H9 (cell line): Measurements from ENCODE around the gene MCCC1. TPM values are rescaled to one million over a fixed set of nuclear protein-coding genes. Genes with fewer than 3 reads are reported as not detected.

Source experiments
- DNase-seq: peaks from one replicate; pipeline ENCODE4 v3.0.0-alpha.2; 2017
- H2AFZ ChIP-seq: one replicate; pipeline ENCODE4 v1.6.1; 2013; ENCODE audit warnings: mild to moderate bottlenecking, low read length, control low read depth, moderate library complexity
- H2AK5ac ChIP-seq: 2 replicates; pipeline ENCODE4 v1.6.1; 2013; ENCODE audit warnings: low read length, control low read depth, mixed read lengths; ENCODE audit not compliant: insufficient read length
- H2BK120ac ChIP-seq: one replicate; pipeline ENCODE4 v1.6.1; 2013; ENCODE audit warnings: low read depth, mild to moderate bottlenecking, low read length, control low read depth, inconsistent platforms; ENCODE audit not compliant: poor library complexity, severe bottlenecking
- H2BK12ac ChIP-seq: 2 replicates; pipeline ENCODE4 v1.6.1; 2013; ENCODE audit warnings: low read length, control low read depth, mixed read lengths, low read depth; ENCODE audit not compliant: insufficient read length
- H2BK15ac ChIP-seq: 2 replicates; pipeline ENCODE4 v1.6.1; 2013; ENCODE audit warnings: low read depth, low read length, control low read depth
- H2BK20ac ChIP-seq: one replicate; pipeline ENCODE4 v1.6.1; 2013; ENCODE audit warnings: low read depth, mild to moderate bottlenecking, low read length, control low read depth, inconsistent platforms; ENCODE audit not compliant: poor library complexity, severe bottlenecking
- H2BK5ac ChIP-seq: 2 replicates; pipeline ENCODE4 v1.6.1; 2013; ENCODE audit warnings: low read length, control low read depth, mixed read lengths; ENCODE audit not compliant: insufficient read length
- H3K14ac ChIP-seq: 2 replicates; pipeline ENCODE4 v1.6.1; 2013; ENCODE audit warnings: low read length, control low read depth; ENCODE audit not compliant: insufficient read depth
- H3K18ac ChIP-seq: 2 replicates; pipeline ENCODE4 v1.6.1; 2013; ENCODE audit warnings: low read depth, mild to moderate bottlenecking, mixed read lengths, low read length, control low read depth; ENCODE audit not compliant: insufficient read length
- H3K23ac ChIP-seq: 2 replicates; pipeline ENCODE4 v1.6.1; 2013; ENCODE audit warnings: low read length, control low read depth, mixed read lengths, low read depth; ENCODE audit not compliant: insufficient read length
- H3K23me2 ChIP-seq: 2 replicates; pipeline ENCODE4 v1.6.1; 2013; ENCODE audit warnings: low read depth, mild to moderate bottlenecking, mixed read lengths, low read length, control low read depth; ENCODE audit not compliant: insufficient read length, poor library complexity, severe bottlenecking
- H3K27ac ChIP-seq: 2 replicates; pipeline ENCODE4 v1.5.1; 2013; ENCODE audit warnings: low read length, control low read depth, mixed read lengths, low read depth; ENCODE audit not compliant: insufficient read length
- H3K27me3 ChIP-seq: 2 replicates; pipeline ENCODE4 v1.6.1; 2013; ENCODE audit warnings: low read length, control low read depth, inconsistent platforms; ENCODE audit not compliant: insufficient read depth
- H3K4ac ChIP-seq: 2 replicates; pipeline ENCODE4 v1.6.1; 2013; ENCODE audit warnings: low read depth, mild to moderate bottlenecking, control low read depth, inconsistent platforms, low read length, moderate library complexity
- H3K4me1 ChIP-seq: 2 replicates; pipeline ENCODE4 v1.6.1; 2013; ENCODE audit warnings: low read length, control low read depth, inconsistent platforms; ENCODE audit not compliant: insufficient read depth
- H3K4me2 ChIP-seq: 2 replicates; pipeline ENCODE4 v1.6.1; 2013; ENCODE audit warnings: low read length, control low read depth, mixed read lengths; ENCODE audit not compliant: insufficient read length, insufficient read depth
- H3K56ac ChIP-seq: 2 replicates; pipeline ENCODE4 v1.6.1; 2013; ENCODE audit warnings: low read depth, mild to moderate bottlenecking, mixed read lengths, low read length, control low read depth; ENCODE audit not compliant: insufficient read length
- H3K79me1 ChIP-seq: 2 replicates; pipeline ENCODE4 v1.6.1; 2013; ENCODE audit warnings: low read depth, mild to moderate bottlenecking, moderate library complexity, low read length, control low read depth, inconsistent platforms; ENCODE audit not compliant: insufficient read depth, poor library complexity, severe bottlenecking
- H3K79me2 ChIP-seq: 2 replicates; pipeline ENCODE4 v1.6.1; 2013; ENCODE audit warnings: low read length, control low read depth, inconsistent platforms; ENCODE audit not compliant: insufficient read depth
- H3K9ac ChIP-seq: 2 replicates; pipeline ENCODE4 v1.6.1; 2013; ENCODE audit warnings: low read length, control low read depth, mixed read lengths; ENCODE audit not compliant: insufficient read length; ENCODE audit errors: extremely low read depth
- H3K9me3 ChIP-seq: one replicate; pipeline ENCODE4 v1.6.1; 2013; ENCODE audit warnings: low read depth, low read length, inconsistent platforms; ENCODE audit not compliant: control insufficient read depth
- H3T11ph ChIP-seq: one replicate; pipeline ENCODE4 v1.6.1; 2013; ENCODE audit warnings: mild to moderate bottlenecking, low read length, control low read depth, inconsistent platforms
- H4K20me1 ChIP-seq: one replicate; pipeline ENCODE4 v1.6.1; 2013; ENCODE audit not compliant: control insufficient read depth, insufficient read length, insufficient read depth
- H4K5ac ChIP-seq: 2 replicates; pipeline ENCODE4 v1.6.1; 2013; ENCODE audit warnings: low read depth, mild to moderate bottlenecking, mixed read lengths, low read length, control low read depth; ENCODE audit not compliant: insufficient read length
- H4K8ac ChIP-seq: replicated peaks from 2 replicates; pipeline ENCODE4 v1.6.1; 2013; ENCODE audit warnings: low read length, control low read depth, mixed read lengths, low read depth; ENCODE audit not compliant: insufficient read length
- H4K91ac ChIP-seq: 2 replicates; pipeline ENCODE4 v1.6.1; 2013; ENCODE audit warnings: low read depth, mild to moderate bottlenecking, moderate library complexity, mixed read lengths, low read length, control low read depth; ENCODE audit not compliant: insufficient read length
- H3K27ac Mint-ChIP-seq, 3 experiments: 2 replicates in 2 of 3; 3 replicates in 1 of 3; pipeline ENCODE4 v1.8.0; 2020 to 2021; ENCODE audit warnings: mixed read lengths in 3 of 3, mild to moderate bottlenecking in 1 of 3, moderate library complexity in 1 of 3
- H3K27me3 Mint-ChIP-seq: 2 replicates; pipeline ENCODE4 v1.8.0; 2021; ENCODE audit warnings: low read depth, mild to moderate bottlenecking, moderate library complexity, mixed read lengths
- H3K36me3 Mint-ChIP-seq, 3 experiments: 2 replicates in 2 of 3; 3 replicates in 1 of 3; pipeline ENCODE4 v1.8.0; 2020 to 2021; ENCODE audit warnings: low read depth in 3 of 3, mixed read lengths in 3 of 3; ENCODE audit not compliant: insufficient read depth in 1 of 3
- H3K4me1 Mint-ChIP-seq, 2 experiments: 2 replicates each; pipeline ENCODE4 v1.8.0; 2020; ENCODE audit warnings: mixed read lengths in 2 of 2
- H3K4me3 Mint-ChIP-seq, 2 experiments: 2 replicates in 1 of 2; 3 replicates in 1 of 2; pipeline ENCODE4 v1.8.0; 2020 to 2021; ENCODE audit warnings: mild to moderate bottlenecking in 2 of 2, mixed read lengths in 2 of 2, moderate library complexity in 1 of 2
- H3K9me3 Mint-ChIP-seq, 2 experiments: 2 replicates in 1 of 2; 3 replicates in 1 of 2; pipeline ENCODE4 v1.8.0; 2020; ENCODE audit warnings: mild to moderate bottlenecking in 2 of 2, mixed read lengths in 2 of 2, moderate library complexity in 1 of 2
- CTCF ChIP-seq: fragments of 200-600 bp; sonication (generic); conservative IDR thresholded peaks from 3 replicates; pipeline ENCODE4 v1.8.0; 2021; ENCODE audit warnings: antibody characterized with exemption, mild to moderate bottlenecking
- WGBS: extraction: QIAGEN DNeasy Blood & Tissue Kit; methylation state at CpG from one replicate; pipeline ENCODE4 v1.1.7; 2013; ENCODE audit warnings: missing lambda C conversion rate, low lambda C conversion rate, mixed read lengths; ENCODE audit not compliant: insufficient read length; ENCODE audit errors: extremely low coverage; 5-methylcytosine and 5-hydroxymethylcytosine counted together
- total RNA-seq: library from RNA; stranded (reverse); gene quantifications from 2 replicates; pipeline ENCODE4 v1.2.1, GENCODE V29; 2021

MCCC1 gene
- total RNA-seq, 1 experiment from 2014 or later: 18.3 TPM

- H2BK20ac ChIP-seq: no peak overlapping the region
Measured at GRCh38 chr3:182965861-182966366, 133.4 kb downstream of the MCCC1 start.

More at GRCh38 chr3:182965861-182966366, 133.4 kb downstream of the MCCC1 start:
- Histone ChIP-seq H3K9ac (no peak overlapping the region), H3K79me2 (peaks cover 11% of the 10 kb centered on the region), H2AK5ac (no peak overlapping the region), H3K4me1 (no peaks in the 10 kb centered on the region; the same call in 1 of the 2 replicates), H4K8ac (no peak overlapping the region), H3K56ac (no peak overlapping the region), H2BK15ac (no peak overlapping the region), H3K4ac (no peak overlapping the region), H3K4me2 (no peak overlapping the region), H3K27me3 (no peaks in the 10 kb centered on the region), H3K79me1 (no peaks in the 10 kb centered on the region), H4K5ac (no peak overlapping the region), H4K20me1 (no peaks in the 10 kb centered on the region), H2AFZ (no peak overlapping the region), H3K18ac (no peak overlapping the region), H3K14ac (no peak overlapping the region), H2BK12ac (no peak overlapping the region), H3T11ph (no peak overlapping the region), H3K27ac (no peak overlapping the region), H3K23ac (no peak overlapping the region), H2BK5ac (no peak overlapping the region), H3K9me3 (no peaks in the 10 kb centered on the region), H2BK120ac (no peak overlapping the region), H3K23me2 (no peaks in the 10 kb centered on the region), H4K91ac (no peak overlapping the region)
- no CpG with 5 or more reads among the region's 9 CpGs for WGBS
- Mint-ChIP-seq H3K36me3 (peaks cover 0 to 14% (median 9%) of the 10 kb centered on the region in 3 experiments; a peak in 4 of 7 replicates), H3K4me1 (peaks cover 18% of the 10 kb centered on the region in 2 experiments), H3K27me3 (no peaks in the 10 kb centered on the region), H3K4me3 (no peak overlapping the region), H3K9me3 (no peaks in the 10 kb centered on the region), H3K27ac (no peak overlapping the region)
- no peak for TF ChIP-seq CTCF
- DNase-seq: no peak

Other genes starting within 250 kb of the MCCC1 start
- 68.5 and 71.7 TPM in 2 replicates for gene DCUN1D1, start 119.0 kb downstream of the MCCC1 start, total RNA-seq
- gene LAMP3, start 63.2 kb upstream of the MCCC1 start, total RNA-seq: 0.15 TPM in 1 of 2 replicates, not detected in the other
- gene B3GNT5, start 153.8 kb upstream of the MCCC1 start, total RNA-seq: 7.3 and 7.6 TPM in 2 replicates